GM20000 (cell line): ENCODE measurements around the gene TNFRSF4.

Experiments used
- DNase-seq: peaks from one replicate; pipeline ENCODE4 v3.0.0; 2012; ENCODE audit warnings: low spot score
- CTCF ChIP-seq: IDR thresholded peaks from 2 replicates; pipeline ENCODE4 v1.5.1; 2012; ENCODE audit warnings: mild to moderate bottlenecking, control low read depth; ENCODE audit errors: extremely low read depth, missing control alignments

TNFRSF4 gene

GRCh38 chr1:1191734-1192133 lies 22.2 kb downstream of the TNFRSF4 start:
- no peak for TF ChIP-seq CTCF

GRCh38 chr1:1189111-1189510 lies 24.8 kb downstream of the TNFRSF4 start:
- TF ChIP-seq CTCF, result no peak
- DNase-seq, result no peak

More at GRCh38 chr1:1191734-1192133, 22.2 kb downstream of the TNFRSF4 start:
- DNase-seq, result no peak

GRCh38 chr1:1187938-1188337 lies 26.0 kb downstream of the TNFRSF4 start:
- TF ChIP-seq CTCF, result no peak
- DNase-seq, result no peak

- no peak for TF ChIP-seq CTCF
- DNase-seq, result no peak
Observed at GRCh38 chr1:1185101-1185765, 28.7 kb downstream of the TNFRSF4 start.

GRCh38 chr1:1183833-1184775 lies 29.8 kb downstream of the TNFRSF4 start:
- DNase-seq, result no peak
- no peak for TF ChIP-seq CTCF

GRCh38 chr1:1183221-1183747 lies 30.7 kb downstream of the TNFRSF4 start:
- no peak for DNase-seq
- no peak for TF ChIP-seq CTCF
